ENCODE results near the gene SEMA3D. TPM values are rescaled to one million over a fixed set of nuclear protein-coding genes. Genes with fewer than 3 reads are reported as not detected.

Gene SEMA3D
- total and polyA plus RNA-seq, 2 donors (not counting 3 experiments of a cell fraction or from before 2014, with no cell fraction given) = 9.9 to 10.3 TPM

DNA sequence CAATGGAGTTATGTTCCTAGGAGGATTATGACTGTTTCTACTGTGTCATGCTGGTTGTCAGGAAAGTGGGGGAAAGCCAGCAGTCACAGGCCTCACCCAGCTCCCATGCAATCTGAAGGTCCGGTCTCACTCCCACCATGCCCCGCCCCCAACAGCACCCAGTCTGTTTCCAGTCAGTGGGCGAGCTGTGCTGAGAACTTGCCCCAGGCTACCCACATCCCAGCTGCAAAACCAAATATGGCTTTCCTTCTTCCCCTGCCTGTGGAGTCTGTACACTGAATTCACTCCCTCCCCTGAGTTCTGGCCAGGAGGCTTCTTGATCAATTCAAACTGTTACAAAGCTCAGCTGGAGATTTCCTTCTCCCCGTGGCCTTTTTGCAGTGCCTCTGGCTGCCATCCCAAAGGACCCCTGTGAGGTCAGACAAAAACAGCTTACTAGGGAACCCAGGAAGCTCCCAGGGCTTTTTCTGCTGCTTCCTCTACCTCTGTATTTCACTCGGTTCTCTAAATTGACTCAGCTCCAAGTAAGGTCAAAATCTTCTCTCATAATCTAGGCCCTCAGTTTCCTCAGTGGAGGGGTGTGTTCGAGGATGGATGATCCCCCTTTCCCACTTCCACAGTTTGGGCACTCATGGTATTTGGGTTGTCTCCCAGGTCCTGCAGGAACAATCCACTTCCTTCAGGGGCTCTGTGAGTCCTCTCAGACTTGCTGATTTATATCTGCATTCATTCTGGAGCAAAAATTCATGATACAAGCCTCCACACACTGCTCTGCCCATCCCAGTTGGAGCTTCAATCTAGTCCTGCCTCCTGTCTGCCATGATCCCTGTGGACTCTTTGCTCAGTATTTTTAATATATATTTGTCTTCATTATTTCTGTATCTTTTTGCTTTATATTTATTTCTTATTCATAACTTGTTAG lies 205.5 kb downstream of the SEMA3D start:
- ChIA-PET CTCF (no interaction called here), POLR2A (no interaction called here)

More for the DNA sequence above, 205.5 kb downstream of the SEMA3D start:
- Histone ChIP-seq H2AFZ (ENCODE audit: low read depth, low read length) (no peak overlapping the region), H3K27ac (ENCODE audit: insufficient read depth, low read depth, low read length) (no peak overlapping the region), H3K4me1 (ENCODE audit: control insufficient read depth, extremely low read depth, insufficient read depth, low read length) (no peaks in the 10 kb centered on the region), H3K79me2 (ENCODE audit: control insufficient read depth, insufficient read depth, low read length) (no peaks in the 10 kb centered on the region), H3K4me3 (replicated peaks in 1 of 3; ENCODE audit: insufficient read depth in 1 of 3, low read depth in 1 of 3, low read length in 3 of 3) (no peak overlapping the region), H3K27me3 (ENCODE audit: control insufficient read depth in 2 of 2, insufficient read depth in 2 of 2, low read length in 2 of 2) (no peaks in the 10 kb centered on the region), H3K36me3 (ENCODE audit: control insufficient read depth in 2 of 2, extremely low read depth in 1 of 2, insufficient read depth in 2 of 2, low read length in 2 of 2) (no peaks in the 10 kb centered on the region), H4K20me1 (replicated peaks; ENCODE audit: control insufficient read depth, extremely low read depth, insufficient read depth, low read length) (no peaks in the 10 kb centered on the region), H3K9ac (replicated peaks; ENCODE audit: extremely low read depth, insufficient read depth, low read length) (no peak overlapping the region), H3K4me2 (ENCODE audit: insufficient read depth, low read length) (no peak overlapping the region), H3K9me3 (replicated peaks; ENCODE audit: control insufficient read depth, insufficient read depth, low read length) (no peaks in the 10 kb centered on the region), H3K9me1 (replicated peaks; ENCODE audit: control insufficient read depth, extremely low read depth, insufficient read depth, low read length) (no peaks in the 10 kb centered on the region)
- no TSS peak for BruUV-seq (replicated peaks)
- TF ChIP-seq POLR2A (IDR thresholded peaks at IDR 0.05; ENCODE audit: low read depth, low read length) = no peak
- no peak for TF ChIP-seq POLR2AphosphoS5 (IDR thresholded peaks at IDR 0.05; ENCODE audit: insufficient read depth, low read depth, low read length)
- no peak for TF ChIP-seq MYC (IDR thresholded peaks at IDR 0.05; ENCODE audit: low read depth, low read length)
- TF ChIP-seq EZH2 (IDR thresholded peaks at IDR 0.05; ENCODE audit: borderline replicate concordance, low read depth, low read length, severe bottlenecking) = no peak
- no peak for TF ChIP-seq GATA2 (IDR thresholded peaks at IDR 0.05; ENCODE audit: insufficient read depth, insufficient read length, low read depth, low read length)
- TF ChIP-seq FOS (IDR thresholded peaks at IDR 0.05; ENCODE audit: borderline replicate concordance, insufficient read depth, low read length) = no peak
- TF ChIP-seq MAX (IDR thresholded peaks at IDR 0.05; ENCODE audit: insufficient read depth, insufficient read length) = no peak
- TF ChIP-seq, protein P1, sequence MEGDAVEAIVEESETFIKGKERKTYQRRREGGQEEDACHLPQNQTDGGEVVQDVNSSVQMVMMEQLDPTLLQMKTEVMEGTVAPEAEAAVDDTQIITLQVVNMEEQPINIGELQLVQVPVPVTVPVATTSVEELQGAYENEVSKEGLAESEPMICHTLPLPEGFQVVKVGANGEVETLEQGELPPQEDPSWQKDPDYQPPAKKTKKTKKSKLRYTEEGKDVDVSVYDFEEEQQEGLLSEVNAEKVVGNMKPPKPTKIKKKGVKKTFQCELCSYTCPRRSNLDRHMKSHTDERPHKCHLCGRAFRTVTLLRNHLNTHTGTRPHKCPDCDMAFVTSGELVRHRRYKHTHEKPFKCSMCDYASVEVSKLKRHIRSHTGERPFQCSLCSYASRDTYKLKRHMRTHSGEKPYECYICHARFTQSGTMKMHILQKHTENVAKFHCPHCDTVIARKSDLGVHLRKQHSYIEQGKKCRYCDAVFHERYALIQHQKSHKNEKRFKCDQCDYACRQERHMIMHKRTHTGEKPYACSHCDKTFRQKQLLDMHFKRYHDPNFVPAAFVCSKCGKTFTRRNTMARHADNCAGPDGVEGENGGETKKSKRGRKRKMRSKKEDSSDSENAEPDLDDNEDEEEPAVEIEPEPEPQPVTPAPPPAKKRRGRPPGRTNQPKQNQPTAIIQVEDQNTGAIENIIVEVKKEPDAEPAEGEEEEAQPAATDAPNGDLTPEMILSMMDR (IDR thresholded peaks at IDR 0.05; ENCODE audit: extremely low read depth in 1 of 2, insufficient read depth in 1 of 2, low read depth in 1 of 2, low read length in 2 of 2) = no peak
- no peak for TF ChIP-seq JUN (IDR thresholded peaks at IDR 0.05; ENCODE audit: borderline replicate concordance, insufficient read depth, insufficient read length, low read depth)
- no peak for FAIRE-seq
- intact Hi-C loops (cut with micrococcal nuclease) = no loop called here
- DNase-seq (ENCODE audit: low read depth, low spot score) = no peak
- dilution Hi-C loops (cut with MboI; ENCODE audit: extremely low pct_ligation_motif_present, low sequenced_read_pairs) = no loop called here

Data from endothelial cell of umbilical vein (primary cell).